Liver (tissue), 9 donors: ENCODE results near the gene ELF2. TPM values are rescaled to one million over a fixed set of nuclear protein-coding genes. Genes with fewer than 3 reads are reported as not detected.

Source experiments
- DNase-seq: peaks from one replicate; pipeline ENCODE4 v3.0.0-alpha.2; 2017; ENCODE audit warnings: low spot score
- H3K27ac ChIP-seq, 2 donors: one replicate each; pipeline ENCODE4 v1.7.0; 2013; ENCODE audit warnings: inconsistent platforms in 2 of 2, low read length in 2 of 2, control low read depth in 1 of 2, low read depth in 1 of 2, mild to moderate bottlenecking in 1 of 2
- H3K27me3 ChIP-seq, 4 donors: one replicate each; pipeline versions ENCODE4 v1.6.1 to v1.7.0; 2013; ENCODE audit warnings: low read length in 3 of 4, inconsistent platforms in 1 of 4, mild to moderate bottlenecking in 1 of 4, moderate library complexity in 1 of 4; ENCODE audit not compliant: control insufficient read depth in 4 of 4, insufficient read depth in 4 of 4
- H3K36me3 ChIP-seq, 4 donors: one replicate each; pipeline versions ENCODE4 v1.6.1 to v1.7.0; 2013; ENCODE audit warnings: low read length in 3 of 4, mild to moderate bottlenecking in 3 of 4, low read depth in 1 of 4, moderate library complexity in 1 of 4; ENCODE audit not compliant: control insufficient read depth in 4 of 4, insufficient read depth in 3 of 4
- H3K4me1 ChIP-seq, 4 donors: one replicate each; pipeline versions ENCODE4 v1.6.1 to v1.7.0; 2013; ENCODE audit warnings: low read length in 3 of 4, mild to moderate bottlenecking in 3 of 4, moderate library complexity in 1 of 4; ENCODE audit not compliant: control insufficient read depth in 4 of 4, insufficient read depth in 4 of 4
- H3K4me3 ChIP-seq, 3 donors: one replicate each; pipeline versions ENCODE4 v1.6.1 to v1.7.0; 2013; ENCODE audit warnings: low read length in 3 of 3, control low read depth in 1 of 3, low read depth in 1 of 3, mild to moderate bottlenecking in 1 of 3
- H3K9ac ChIP-seq, 2 donors: one replicate each; pipeline ENCODE4 v1.7.0; 2013; ENCODE audit warnings: low read length in 2 of 2, mild to moderate bottlenecking in 2 of 2, moderate library complexity in 2 of 2, control low read depth in 1 of 2, low read depth in 1 of 2
- H3K9me3 ChIP-seq, 4 donors: one replicate each; pipeline versions ENCODE4 v1.6.1 to v1.7.0; 2013; ENCODE audit warnings: low read length in 3 of 4; ENCODE audit not compliant: control insufficient read depth in 4 of 4
- EGR1 ChIP-seq, 2 donors: IDR thresholded peaks; 2 replicates each; pipeline ENCODE4 v1.6.1; 2016 to 2018; ENCODE audit warnings: antibody characterized with exemption in 2 of 2, low read depth in 2 of 2
- FOXA1 ChIP-seq: IDR thresholded peaks from 2 replicates; pipeline ENCODE4 v1.6.1; 2016; ENCODE audit warnings: antibody characterized with exemption
- FOXA2 ChIP-seq: IDR thresholded peaks from 2 replicates; pipeline ENCODE4 v1.6.1; 2016; ENCODE audit warnings: antibody characterized with exemption
- GABPA ChIP-seq, 2 donors: IDR thresholded peaks in 1 of 2; conservative IDR thresholded peaks in 1 of 2; 2 replicates each; pipeline ENCODE4 v1.6.1; 2016; ENCODE audit warnings: antibody characterized with exemption in 2 of 2, mild to moderate bottlenecking in 1 of 2, moderate library complexity in 1 of 2
- HNF4A ChIP-seq, 2 donors: conservative IDR thresholded peaks; 2 replicates each; pipeline ENCODE4 v1.6.1; 2016; ENCODE audit warnings: antibody characterized with exemption in 2 of 2, mild to moderate bottlenecking in 2 of 2
- HNF4G ChIP-seq: IDR thresholded peaks from 2 replicates; pipeline ENCODE4 v1.6.1; 2016; ENCODE audit warnings: antibody characterized with exemption
- JUND ChIP-seq, 2 donors: IDR thresholded peaks; 2 replicates each; pipeline ENCODE4 v1.6.1; 2016; ENCODE audit warnings: antibody characterized with exemption in 2 of 2
- NR2F2 ChIP-seq: IDR thresholded peaks from 2 replicates; pipeline ENCODE4 v1.6.1; 2016; ENCODE audit warnings: antibody characterized with exemption
- RAD21 ChIP-seq, 2 donors: IDR thresholded peaks; 2 replicates each; pipeline ENCODE4 v1.6.1; 2016; ENCODE audit warnings: antibody characterized with exemption in 2 of 2, mild to moderate bottlenecking in 2 of 2
- RXRA ChIP-seq, 2 donors: IDR thresholded peaks; 2 replicates each; pipeline ENCODE4 v1.6.1; 2017 to 2018; ENCODE audit warnings: antibody characterized with exemption in 2 of 2, mild to moderate bottlenecking in 1 of 2
- SP1 ChIP-seq: IDR thresholded peaks from 2 replicates; pipeline ENCODE4 v1.6.1; 2018; ENCODE audit warnings: antibody characterized with exemption, mild to moderate bottlenecking
- TAF1 ChIP-seq: conservative IDR thresholded peaks from 2 replicates; pipeline ENCODE4 v1.6.1; 2016; ENCODE audit warnings: antibody characterized with exemption, mild to moderate bottlenecking
- YY1 ChIP-seq: IDR thresholded peaks from 2 replicates; pipeline ENCODE4 v1.6.1; 2016; ENCODE audit warnings: antibody characterized with exemption, mild to moderate bottlenecking
- WGBS: extraction: QIAGEN DNeasy Blood & Tissue Kit; methylation state at CpG from one replicate; pipeline ENCODE4 v1.1.7; 2013; 5-methylcytosine and 5-hydroxymethylcytosine counted together
- polyA plus RNA-seq, 2 donors: library from polyadenylated mRNA; stranded (reverse) in 1 of 2; unstranded in 1 of 2; fragments of 200-250 nt in 1 of 2; fragments of >200 nt in 1 of 2; fragmentation: Nextera tagmentation in 1 of 2; extraction: Ambion mirVana in 1 of 2; gene quantifications; one replicate each; pipeline versions ENCODE4 v1.2.1 to v1.2.3, GENCODE V29; 2013 to 2015
- total RNA-seq, 2 donors: library from RNA; depleted of rRNA; stranded (reverse); fragments of >200 nt; gene quantifications; one replicate each; pipeline ENCODE4 v1.2.3, GENCODE V29; 2014
- TF ChIP-seq, protein P1 (sequence below): fragments of 150-350 bp; IDR thresholded peaks from 2 replicates; pipeline ENCODE4 v1.5.1; 2017; ENCODE audit warnings: improper control_type of control experiment, low read depth, low read length; ENCODE audit not compliant: missing input control
- TF ChIP-seq, protein P2 (sequence below): IDR thresholded peaks from 2 replicates; pipeline ENCODE4 v1.6.1; 2016; ENCODE audit warnings: antibody characterized with exemption, mild to moderate bottlenecking
- TF ChIP-seq, protein P3 (sequence below): IDR thresholded peaks from 2 replicates; pipeline ENCODE4 v1.6.1; 2016; ENCODE audit warnings: antibody characterized with exemption
- TF ChIP-seq, protein P4 (sequence below): IDR thresholded peaks from 2 replicates; pipeline ENCODE4 v1.6.1; 2016; ENCODE audit warnings: antibody characterized with exemption
- donor health status: healthy.
- donor health status: healthy.
- donor health status: healthy.
- donor health status: healthy.
- donor health status: healthy.

ELF2 gene
- total and polyA plus RNA-seq, 4 donors, result 8.1 to 35.3 (median 24.1) TPM

DNA sequence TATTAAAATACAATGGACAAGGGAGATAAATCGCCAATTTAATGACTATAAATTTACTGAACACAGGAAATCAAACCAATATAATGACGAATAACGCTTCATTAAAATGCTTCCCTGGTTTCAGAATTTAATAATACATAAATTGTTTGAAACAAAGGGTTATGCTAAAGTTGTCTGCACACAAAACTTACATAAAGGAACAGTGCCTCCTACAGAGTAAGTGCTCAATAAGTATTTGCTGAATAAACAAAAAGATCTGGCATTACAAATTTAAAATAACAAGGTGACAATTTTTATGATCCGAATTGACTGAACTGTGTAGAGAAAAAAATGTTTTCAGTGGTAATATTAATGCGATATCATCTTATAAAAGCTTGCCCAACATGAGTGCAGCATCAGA lies 91.9 kb downstream of the ELF2 start:
- Histone ChIP-seq H3K27me3 (no peaks in the 10 kb centered on the region), H3K9me3 (no peaks in the 10 kb centered on the region), H3K27ac (peak overlapping the region; percentile 98 to 100), H3K4me3 (peak overlapping the region; percentile 79 to 92 (median 83)), H3K36me3 (no peaks in the 10 kb centered on the region), H3K4me1 (peaks cover 0 to 30% (median 16%) of the 10 kb centered on the region in 4 donors), H3K9ac (peak overlapping the region; percentile 98)
- 37% methylated on average over 5 of the region's 5 CpGs for WGBS
- no peak for DNase-seq
- TF ChIP-seq TAF1, result no peak
- peak; percentile 13 to 49 for TF ChIP-seq RAD21 (IDR thresholded peaks at IDR 0.05)
- TF ChIP-seq, protein P1, sequence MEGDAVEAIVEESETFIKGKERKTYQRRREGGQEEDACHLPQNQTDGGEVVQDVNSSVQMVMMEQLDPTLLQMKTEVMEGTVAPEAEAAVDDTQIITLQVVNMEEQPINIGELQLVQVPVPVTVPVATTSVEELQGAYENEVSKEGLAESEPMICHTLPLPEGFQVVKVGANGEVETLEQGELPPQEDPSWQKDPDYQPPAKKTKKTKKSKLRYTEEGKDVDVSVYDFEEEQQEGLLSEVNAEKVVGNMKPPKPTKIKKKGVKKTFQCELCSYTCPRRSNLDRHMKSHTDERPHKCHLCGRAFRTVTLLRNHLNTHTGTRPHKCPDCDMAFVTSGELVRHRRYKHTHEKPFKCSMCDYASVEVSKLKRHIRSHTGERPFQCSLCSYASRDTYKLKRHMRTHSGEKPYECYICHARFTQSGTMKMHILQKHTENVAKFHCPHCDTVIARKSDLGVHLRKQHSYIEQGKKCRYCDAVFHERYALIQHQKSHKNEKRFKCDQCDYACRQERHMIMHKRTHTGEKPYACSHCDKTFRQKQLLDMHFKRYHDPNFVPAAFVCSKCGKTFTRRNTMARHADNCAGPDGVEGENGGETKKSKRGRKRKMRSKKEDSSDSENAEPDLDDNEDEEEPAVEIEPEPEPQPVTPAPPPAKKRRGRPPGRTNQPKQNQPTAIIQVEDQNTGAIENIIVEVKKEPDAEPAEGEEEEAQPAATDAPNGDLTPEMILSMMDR, result peak; percentile 17
- no peak for TF ChIP-seq HNF4A (conservative IDR thresholded peaks at IDR 0.05)

DNA sequence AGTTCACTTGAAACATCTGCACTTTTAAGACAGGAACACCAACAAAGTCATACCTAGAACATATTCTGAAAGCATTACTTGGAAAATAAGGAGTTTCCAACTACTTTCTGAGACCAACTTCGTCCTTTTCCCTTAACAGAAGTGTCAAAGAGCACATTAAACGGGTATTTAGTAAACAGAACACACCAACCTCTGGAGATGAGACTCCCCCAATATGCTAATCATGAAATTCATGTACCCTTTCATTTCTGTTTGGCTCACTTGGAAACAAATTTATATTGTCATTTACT lies 92.3 kb downstream of the ELF2 start:
- under 1% methylated on average over 2 of the region's 2 CpGs for WGBS
- Histone ChIP-seq H3K27ac (peak overlapping the region; percentile 98 to 100), H3K9me3 (no peaks in the 10 kb centered on the region), H3K27me3 (no peaks in the 10 kb centered on the region), H3K36me3 (no peaks in the 10 kb centered on the region), H3K4me3 (peak overlapping the region; percentile 79 to 92 (median 83)), H3K4me1 (peaks cover 0 to 30% (median 16%) of the 10 kb centered on the region in 4 donors), H3K9ac (peak overlapping the region; percentile 98)
- TF ChIP-seq FOXA1, result no peak
- TF ChIP-seq EGR1 (IDR thresholded peaks at IDR 0.05; ENCODE audit: low read depth in 2 of 2), result no peak
- TF ChIP-seq FOXA2, result no peak
- no peak for TF ChIP-seq YY1
- DNase-seq, result no peak

DNA sequence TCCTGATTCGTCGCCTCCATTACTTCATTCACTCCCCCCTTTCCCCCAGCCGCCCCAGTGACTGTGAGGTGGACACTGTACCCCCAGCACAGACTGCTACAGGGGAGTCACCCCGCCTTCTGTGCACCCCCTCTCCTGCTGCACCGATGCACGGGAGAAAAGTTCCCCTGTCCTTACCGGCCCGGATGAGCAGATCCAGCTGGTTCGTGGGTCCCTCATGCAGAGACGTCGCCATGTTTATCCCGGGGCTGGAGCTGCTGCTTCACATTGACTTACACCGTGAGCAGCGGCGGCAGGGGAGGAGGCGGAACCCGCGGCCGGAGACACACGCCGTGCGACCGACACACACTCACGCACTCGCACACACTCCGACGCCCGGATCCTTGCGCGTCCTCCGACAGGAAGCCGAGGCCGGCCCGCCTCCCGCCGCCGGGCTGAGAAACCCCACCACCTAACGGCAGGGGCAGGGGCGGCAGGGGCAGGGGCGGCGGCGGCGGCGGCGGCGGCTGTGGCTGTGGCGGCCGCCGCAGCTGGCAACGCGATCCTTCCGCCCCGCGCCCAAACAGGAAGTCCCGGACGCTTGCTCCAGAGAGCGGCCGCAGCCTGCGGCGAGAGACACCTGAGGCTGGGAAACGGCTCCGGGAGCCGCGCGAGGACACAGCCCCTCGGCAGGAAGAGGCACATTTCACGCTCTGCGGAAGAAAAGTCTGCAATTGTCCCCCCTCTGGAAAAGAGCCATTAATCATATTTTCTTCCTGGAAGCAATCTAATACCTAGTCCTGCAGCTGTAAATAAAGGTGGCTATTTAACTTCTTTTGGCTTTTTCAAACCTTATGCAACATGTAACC lies 92.8 kb downstream of the ELF2 start:
- Histone ChIP-seq H3K27ac (peak overlapping the region; percentile 98 to 100), H3K4me1 (peaks cover 0 to 30% (median 16%) of the 10 kb centered on the region in 4 donors), H3K36me3 (no peaks in the 10 kb centered on the region), H3K9ac (peak overlapping the region; percentile 98), H3K4me3 (peak overlapping the region; percentile 83 to 97 (median 93)), H3K27me3 (no peaks in the 10 kb centered on the region), H3K9me3 (no peaks in the 10 kb centered on the region)
- WGBS, result 3% methylated on average over 68 of the region's 68 CpGs
- DNase-seq, result peak; percentile 87
- TF ChIP-seq GABPA (IDR thresholded peaks at IDR 0.05 in 1 of 2, conservative IDR thresholded peaks at IDR 0.05 in 1 of 2) (peak in 1 of 2 donors; percentile 61), HNF4G (no peak), JUND (IDR thresholded peaks at IDR 0.05) (no peak), HNF4A (conservative IDR thresholded peaks at IDR 0.05) (no peak), FOXA2 (no peak), NR2F2 (no peak), TAF1 (peak; percentile 84), SP1 (peak; percentile 38), YY1 (peak; percentile 93), RXRA (IDR thresholded peaks at IDR 0.05) (no peak), RAD21 (IDR thresholded peaks at IDR 0.05) (peak in 1 of 2 donors; percentile 13), EGR1 (IDR thresholded peaks at IDR 0.05; ENCODE audit: low read depth in 2 of 2) (peak in 1 of 2 donors; percentile 42)
- TF ChIP-seq, protein P2, sequence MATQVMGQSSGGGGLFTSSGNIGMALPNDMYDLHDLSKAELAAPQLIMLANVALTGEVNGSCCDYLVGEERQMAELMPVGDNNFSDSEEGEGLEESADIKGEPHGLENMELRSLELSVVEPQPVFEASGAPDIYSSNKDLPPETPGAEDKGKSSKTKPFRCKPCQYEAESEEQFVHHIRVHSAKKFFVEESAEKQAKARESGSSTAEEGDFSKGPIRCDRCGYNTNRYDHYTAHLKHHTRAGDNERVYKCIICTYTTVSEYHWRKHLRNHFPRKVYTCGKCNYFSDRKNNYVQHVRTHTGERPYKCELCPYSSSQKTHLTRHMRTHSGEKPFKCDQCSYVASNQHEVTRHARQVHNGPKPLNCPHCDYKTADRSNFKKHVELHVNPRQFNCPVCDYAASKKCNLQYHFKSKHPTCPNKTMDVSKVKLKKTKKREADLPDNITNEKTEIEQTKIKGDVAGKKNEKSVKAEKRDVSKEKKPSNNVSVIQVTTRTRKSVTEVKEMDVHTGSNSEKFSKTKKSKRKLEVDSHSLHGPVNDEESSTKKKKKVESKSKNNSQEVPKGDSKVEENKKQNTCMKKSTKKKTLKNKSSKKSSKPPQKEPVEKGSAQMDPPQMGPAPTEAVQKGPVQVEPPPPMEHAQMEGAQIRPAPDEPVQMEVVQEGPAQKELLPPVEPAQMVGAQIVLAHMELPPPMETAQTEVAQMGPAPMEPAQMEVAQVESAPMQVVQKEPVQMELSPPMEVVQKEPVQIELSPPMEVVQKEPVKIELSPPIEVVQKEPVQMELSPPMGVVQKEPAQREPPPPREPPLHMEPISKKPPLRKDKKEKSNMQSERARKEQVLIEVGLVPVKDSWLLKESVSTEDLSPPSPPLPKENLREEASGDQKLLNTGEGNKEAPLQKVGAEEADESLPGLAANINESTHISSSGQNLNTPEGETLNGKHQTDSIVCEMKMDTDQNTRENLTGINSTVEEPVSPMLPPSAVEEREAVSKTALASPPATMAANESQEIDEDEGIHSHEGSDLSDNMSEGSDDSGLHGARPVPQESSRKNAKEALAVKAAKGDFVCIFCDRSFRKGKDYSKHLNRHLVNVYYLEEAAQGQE, result no peak
- TF ChIP-seq, protein P3, sequence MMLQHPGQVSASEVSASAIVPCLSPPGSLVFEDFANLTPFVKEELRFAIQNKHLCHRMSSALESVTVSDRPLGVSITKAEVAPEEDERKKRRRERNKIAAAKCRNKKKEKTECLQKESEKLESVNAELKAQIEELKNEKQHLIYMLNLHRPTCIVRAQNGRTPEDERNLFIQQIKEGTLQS, result no peak
- TF ChIP-seq, protein P1, result peak; percentile 15
- TF ChIP-seq, protein P4, sequence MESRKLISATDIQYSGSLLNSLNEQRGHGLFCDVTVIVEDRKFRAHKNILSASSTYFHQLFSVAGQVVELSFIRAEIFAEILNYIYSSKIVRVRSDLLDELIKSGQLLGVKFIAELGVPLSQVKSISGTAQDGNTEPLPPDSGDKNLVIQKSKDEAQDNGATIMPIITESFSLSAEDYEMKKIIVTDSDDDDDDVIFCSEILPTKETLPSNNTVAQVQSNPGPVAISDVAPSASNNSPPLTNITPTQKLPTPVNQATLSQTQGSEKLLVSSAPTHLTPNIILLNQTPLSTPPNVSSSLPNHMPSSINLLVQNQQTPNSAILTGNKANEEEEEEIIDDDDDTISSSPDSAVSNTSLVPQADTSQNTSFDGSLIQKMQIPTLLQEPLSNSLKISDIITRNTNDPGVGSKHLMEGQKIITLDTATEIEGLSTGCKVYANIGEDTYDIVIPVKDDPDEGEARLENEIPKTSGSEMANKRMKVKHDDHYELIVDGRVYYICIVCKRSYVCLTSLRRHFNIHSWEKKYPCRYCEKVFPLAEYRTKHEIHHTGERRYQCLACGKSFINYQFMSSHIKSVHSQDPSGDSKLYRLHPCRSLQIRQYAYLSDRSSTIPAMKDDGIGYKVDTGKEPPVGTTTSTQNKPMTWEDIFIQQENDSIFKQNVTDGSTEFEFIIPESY, result no peak
